Panc1 (cell line): ENCODE data around the gene BBS9. TPM values are rescaled to one million over a fixed set of nuclear protein-coding genes. Genes with fewer than 3 reads are reported as not detected.

Source experiments
- ATAC-seq: fragments of 200-7000 bp; cut with Tn5 transposase; 2 replicates; pipeline ENCODE4 v1.9.1; 2020; ENCODE audit warnings: mild to moderate bottlenecking, moderate library complexity
- BruUV-seq: library from RNA; stranded (reverse); fragments of 400-500 nt; replicated peaks from 2 replicates; lab custom pipeline; 2021; lab: Mats Ljungman, UMichigan
- CTCF ChIA-PET: fragments of 300-600 bp; sonication (Branson Sonifier 250); formaldehyde crosslinking; loops from one replicate; lab custom pipeline; 2022; ENCODE audit warnings: antibody characterized with exemption; lab: Charles Lee
- POLR2A ChIA-PET: fragments of 300-600 bp; sonication (Branson Sonifier 250); formaldehyde crosslinking; loops from one replicate; lab custom pipeline; 2022; ENCODE audit warnings: antibody characterized with exemption; lab: Charles Lee
- DNase-seq: peaks from one replicate; pipeline ENCODE4 v3.0.0-alpha.2; 2010; ENCODE audit warnings: low read depth, low spot score
- H3K27ac ChIP-seq: 2 replicates; pipeline ENCODE4 v1.5.1; 2011; ENCODE audit warnings: mild to moderate bottlenecking, low read length, inconsistent platforms
- H3K27me3 ChIP-seq: fragments of 200-500 bp; sonication (Bioruptor generic); 2 replicates; pipeline ENCODE4 v1.6.0; 2014; ENCODE audit warnings: low read length, inconsistent platforms; ENCODE audit not compliant: control insufficient read depth, insufficient read depth
- H3K36me3 ChIP-seq: fragments of 200-500 bp; sonication (Bioruptor generic); 2 replicates; pipeline ENCODE4 v1.5.1; 2014; ENCODE audit warnings: inconsistent platforms, mild to moderate bottlenecking, low read length, moderate library complexity; ENCODE audit not compliant: control insufficient read depth, insufficient read depth
- H3K4me1 ChIP-seq: 2 replicates; pipeline ENCODE4 v1.5.1; 2011; ENCODE audit warnings: inconsistent platforms, mild to moderate bottlenecking, low read length, moderate library complexity; ENCODE audit not compliant: control insufficient read depth, insufficient read depth
- H3K4me3 ChIP-seq, 2 experiments: 2 replicates each; pipeline ENCODE4 v1.5.1; 2011 to 2012; ENCODE audit warnings: low read depth in 2 of 2, low read length in 2 of 2, mild to moderate bottlenecking in 2 of 2, inconsistent platforms in 1 of 2, moderate library complexity in 1 of 2
- H3K9me3 ChIP-seq: fragments of 200-500 bp; sonication (Bioruptor generic); 2 replicates; pipeline ENCODE4 v1.5.1; 2014; ENCODE audit warnings: low read depth, mild to moderate bottlenecking, inconsistent platforms, low read length, moderate library complexity; ENCODE audit not compliant: control insufficient read depth, insufficient read depth
- CTCF ChIP-seq: fragments of 450-650 bp; IDR thresholded peaks from 2 replicates; pipeline ENCODE4 v1.5.1; 2017; ENCODE audit warnings: mild to moderate bottlenecking
- POLR2AphosphoS5 ChIP-seq: IDR thresholded peaks from 2 replicates; pipeline ENCODE4 v1.6.1; 2012; ENCODE audit warnings: mild to moderate bottlenecking, low read depth, low read length, moderate library complexity
- REST ChIP-seq, 2 experiments: IDR thresholded peaks; 2 replicates each; pipeline ENCODE4 v1.6.1; 2011 to 2012; ENCODE audit warnings: low read depth in 2 of 2, control low read depth in 1 of 2, low read length in 1 of 2, mild to moderate bottlenecking in 1 of 2, moderate library complexity in 1 of 2; ENCODE audit not compliant: insufficient read depth in 1 of 2
- SIN3A ChIP-seq: IDR thresholded peaks from 2 replicates; pipeline ENCODE4 v1.6.1; 2012; ENCODE audit warnings: low read depth, mild to moderate bottlenecking, low read length, moderate library complexity, borderline replicate concordance; ENCODE audit not compliant: insufficient read depth
- TCF7L2 ChIP-seq: IDR thresholded peaks from 2 replicates; pipeline ENCODE4 v1.6.1; 2011; ENCODE audit warnings: mild to moderate bottlenecking, low read depth, low read length, inconsistent platforms
- in situ Hi-C: cut with HindIII; loops from 2 replicates; pipeline ENCODE4 v1.10.0; 2016; ENCODE audit warnings: low sequenced_read_pairs, low pct_unique_long_range_greater_than_20kb
- intact Hi-C: fragments of 100-400 bp; cut with micrococcal nuclease; formaldehyde crosslinking; loops from one replicate; pipeline ENCODE4 v1.10.0; 2022; ENCODE audit not compliant: unreplicated experiment
- total RNA-seq: library from RNA; stranded (reverse); gene quantifications from one replicate; pipeline ENCODE4 v1.2.1, GENCODE V29; 2021; ENCODE audit not compliant: unreplicated experiment

Gene BBS9
- total RNA-seq, 1 experiment from 2014 or later: 6.9 TPM

GRCh38 chr7:33601101-33601500, 471.7 kb downstream of the BBS9 start:
- intact Hi-C loops: no loop called here
- H3K36me3 ChIP-seq: no peaks in the 10 kb centered on the region
- H3K27ac ChIP-seq: no peak overlapping the region
- no peak for TF ChIP-seq REST (IDR thresholded peaks at IDR 0.05; ENCODE audit: insufficient read depth in 1 of 2, low read depth in 2 of 2, low read length in 1 of 2)
- TF ChIP-seq SIN3A: no peak
- no peak for TF ChIP-seq TCF7L2
- TF ChIP-seq POLR2AphosphoS5: no peak
- no peak for TF ChIP-seq CTCF
- no peaks in the 10 kb centered on the region for H3K4me1 ChIP-seq
- POLR2A ChIA-PET: no interaction called here
- no peaks in the 10 kb centered on the region for H3K27me3 ChIP-seq
- no TSS peak for BruUV-seq
- H3K9me3 ChIP-seq: no peaks in the 10 kb centered on the region
- DNase-seq (no peak), ATAC-seq (no peak)
- in situ Hi-C loops: no loop called here
- CTCF ChIA-PET: no interaction called here
- no peak overlapping the region for H3K4me3 ChIP-seq

GRCh38 chr7:33601884-33602283, 472.5 kb downstream of the BBS9 start:
- ChIA-PET POLR2A (no interaction called here), CTCF (no interaction called here)
- Histone ChIP-seq H3K4me1 (no peaks in the 10 kb centered on the region), H3K9me3 (no peaks in the 10 kb centered on the region), H3K36me3 (no peaks in the 10 kb centered on the region), H3K4me3 (no peak overlapping the region), H3K27me3 (no peaks in the 10 kb centered on the region), H3K27ac (no peak overlapping the region)
- BruUV-seq: no TSS peak
- in situ Hi-C loops: no loop called here
- TF ChIP-seq SIN3A (no peak), POLR2AphosphoS5 (no peak), TCF7L2 (no peak), CTCF (no peak), REST (IDR thresholded peaks at IDR 0.05; ENCODE audit: insufficient read depth in 1 of 2, low read depth in 2 of 2, low read length in 1 of 2) (no peak)
- DNase-seq (no peak), ATAC-seq (no peak)
- intact Hi-C loops: no loop called here
